HT-29 (cell line): ENCODE measurements around the gene XXYLT1. TPM values are rescaled to one million over a fixed set of nuclear protein-coding genes. Genes with fewer than 3 reads are reported as not detected.
"Not testable (repeated sequence)": the region's sequence is repeated elsewhere in the genome, so short reads cannot be mapped to it uniquely, and the experiment has no call there.

ENCODE experiments used
- DNase-seq: peaks from one replicate; pipeline ENCODE4 v3.0.0-alpha.2; 2015; ENCODE audit warnings: low spot score
- total RNA-seq: library from RNA; depleted of rRNA; stranded (reverse); fragments of >200 nt; shearing (Covaris generic); gene quantifications from 2 replicates; pipeline ENCODE4 v1.2.3, GENCODE V29; 2014

XXYLT1 gene
- total RNA-seq, 1 experiment from 2014 or later, result 23.8 TPM

DNA sequence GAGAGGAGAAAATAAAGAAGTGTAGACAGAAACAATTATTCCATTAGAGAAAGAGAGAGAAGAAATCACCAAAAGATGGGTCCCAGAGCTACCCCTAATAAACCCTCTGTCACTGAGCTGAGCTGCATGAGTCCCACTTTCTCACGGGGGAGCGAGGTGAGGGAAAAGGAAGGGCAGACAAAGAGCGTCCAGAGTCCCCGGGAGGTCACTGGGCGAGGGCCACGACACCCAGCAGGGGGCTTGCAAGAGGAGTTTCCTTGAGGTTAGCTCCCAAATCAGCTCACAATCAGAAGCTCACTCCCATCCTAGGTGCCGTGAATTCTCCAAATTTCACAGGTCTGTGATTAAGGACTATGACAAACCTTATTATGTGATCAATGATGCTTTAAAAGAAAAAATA lies 62.3 kb downstream of the XXYLT1 start:
- no peak for DNase-seq

DNA sequence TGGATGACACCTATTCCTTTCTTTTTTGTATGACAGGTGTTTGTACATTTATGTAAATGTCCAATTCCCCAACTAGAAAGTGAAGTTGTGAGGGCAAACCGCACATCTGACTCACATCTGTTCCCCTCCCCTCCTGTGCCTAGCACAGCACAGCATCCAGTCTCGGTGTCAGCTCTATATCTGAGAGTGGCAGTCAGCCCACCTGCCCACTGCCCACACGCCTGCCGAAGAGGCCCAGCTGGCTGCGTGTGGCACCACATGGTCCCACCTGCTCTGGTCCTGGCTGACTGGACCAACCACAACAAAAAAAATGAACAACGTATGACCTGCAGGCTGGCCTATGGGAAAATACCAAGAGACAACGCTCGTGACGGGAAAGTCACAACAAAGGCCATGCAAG lies 62.8 kb downstream of the XXYLT1 start:
- DNase-seq, result no peak

DNA sequence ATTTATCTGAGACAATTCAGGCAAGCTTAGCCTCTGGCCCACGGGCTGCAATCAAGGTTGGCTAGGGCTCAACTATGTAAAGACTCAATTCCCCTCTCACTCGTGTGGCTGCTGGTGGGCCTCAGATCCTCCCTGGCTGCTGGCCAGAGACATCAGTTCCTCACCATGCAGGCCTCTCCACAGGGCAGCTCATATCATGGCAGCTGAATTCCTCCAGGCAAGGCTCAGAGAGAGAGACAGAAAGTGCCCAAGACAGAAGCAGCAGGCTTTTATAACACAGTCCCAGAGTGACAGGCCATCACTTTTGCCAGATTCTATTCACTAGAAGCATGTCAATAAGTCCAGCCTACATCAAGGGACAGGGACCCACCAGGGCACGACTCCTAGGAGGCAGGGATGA lies 63.2 kb downstream of the XXYLT1 start:
- no peak for DNase-seq

DNA sequence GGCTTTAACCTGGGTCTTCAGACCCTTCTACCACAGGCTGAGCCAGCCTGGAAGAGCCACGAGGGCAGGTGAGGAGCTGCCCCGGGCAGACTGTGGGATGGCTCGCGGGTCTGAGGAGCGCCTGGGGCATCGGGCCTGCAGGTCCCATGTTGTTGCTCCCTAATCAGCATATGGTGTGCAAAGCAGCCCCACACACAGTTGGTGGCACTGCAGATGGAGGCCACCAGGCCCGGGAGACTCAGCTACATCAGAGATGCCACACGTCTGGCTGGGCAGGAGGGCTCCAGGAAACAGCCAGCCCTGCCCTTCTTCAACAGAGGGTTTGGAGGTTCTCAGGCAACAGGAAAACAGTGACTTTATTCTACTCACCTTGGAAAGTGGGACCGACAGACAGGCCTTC lies 63.9 kb downstream of the XXYLT1 start:
- DNase-seq, result no peak

DNA sequence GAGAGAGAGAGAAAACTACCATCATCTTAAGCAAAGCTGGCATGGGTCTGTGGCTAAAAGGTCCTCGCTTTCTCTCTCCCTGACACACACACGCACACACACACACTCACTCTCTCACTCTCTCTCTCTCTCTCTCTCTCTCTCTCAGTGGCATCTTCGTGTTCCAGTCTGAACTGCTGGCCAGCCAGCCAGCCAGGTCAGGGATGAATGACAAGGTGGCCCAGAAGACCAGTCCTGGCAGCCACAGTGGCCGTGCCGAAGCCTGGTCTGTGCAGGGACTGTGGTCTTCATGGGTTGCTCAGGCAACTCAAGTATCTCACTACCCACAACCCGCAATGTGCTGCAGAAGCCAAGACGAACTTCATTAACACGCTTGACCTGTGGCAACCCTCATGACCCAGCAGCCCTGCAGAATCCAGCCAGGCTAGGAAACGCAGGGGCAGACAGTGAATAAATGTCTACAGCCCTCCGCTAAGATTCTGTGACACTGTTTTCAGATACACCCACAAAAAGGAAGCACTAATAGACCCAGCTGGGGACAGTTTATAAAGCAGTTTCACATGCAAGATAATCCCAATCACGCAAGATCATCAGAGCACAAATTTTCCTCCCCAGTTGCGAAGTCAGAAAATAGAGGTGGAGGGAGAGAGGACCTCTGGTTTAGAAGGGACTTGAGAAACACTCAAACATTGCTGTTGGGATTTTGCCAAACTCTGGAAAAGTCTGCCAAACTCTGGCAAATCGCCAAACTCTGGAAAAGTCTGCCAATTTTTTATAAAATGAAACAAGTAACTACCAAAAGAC lies 66.4 kb downstream of the XXYLT1 start:
- no peak for DNase-seq

DNA sequence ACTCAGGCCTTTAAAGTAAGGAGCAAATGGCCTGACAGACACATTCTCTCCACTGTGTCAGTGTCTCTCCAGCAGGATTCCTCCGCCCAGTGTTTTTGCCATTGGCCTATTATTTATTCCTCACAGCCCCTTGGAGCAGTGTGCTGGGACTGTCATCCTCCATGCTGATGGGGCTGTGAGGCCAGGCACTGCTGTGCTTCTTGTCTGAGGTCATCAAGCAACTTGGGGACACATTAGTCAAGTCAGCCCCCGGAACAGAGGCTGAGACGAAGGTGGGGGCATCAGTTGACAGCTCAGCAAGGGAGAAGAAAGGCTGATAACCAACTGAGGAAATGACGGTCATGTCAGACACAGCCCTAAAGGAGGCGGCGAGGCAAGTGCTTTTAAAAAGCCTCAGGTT lies 67.4 kb downstream of the XXYLT1 start:
- no peak for DNase-seq

DNA sequence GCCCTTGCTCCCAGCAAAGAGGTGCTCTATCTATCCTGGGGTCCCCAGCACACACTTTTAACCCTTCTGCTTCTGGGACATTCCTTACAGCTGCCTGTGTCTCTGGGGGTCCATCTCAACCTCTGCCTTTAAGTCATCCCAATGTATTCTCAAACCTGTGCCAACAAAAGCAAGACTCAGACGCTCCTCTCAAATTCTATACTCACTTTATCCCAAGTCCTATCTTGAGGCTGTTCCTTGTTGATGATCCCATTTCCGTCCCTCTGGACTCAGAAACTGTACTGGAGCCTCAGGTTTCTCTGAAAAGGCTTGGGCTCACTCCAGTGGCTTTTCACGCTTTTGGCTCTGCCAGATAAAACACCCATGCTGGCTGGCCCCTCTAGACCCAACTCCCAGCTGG lies 69.7 kb downstream of the XXYLT1 start:
- no peak for DNase-seq

DNA sequence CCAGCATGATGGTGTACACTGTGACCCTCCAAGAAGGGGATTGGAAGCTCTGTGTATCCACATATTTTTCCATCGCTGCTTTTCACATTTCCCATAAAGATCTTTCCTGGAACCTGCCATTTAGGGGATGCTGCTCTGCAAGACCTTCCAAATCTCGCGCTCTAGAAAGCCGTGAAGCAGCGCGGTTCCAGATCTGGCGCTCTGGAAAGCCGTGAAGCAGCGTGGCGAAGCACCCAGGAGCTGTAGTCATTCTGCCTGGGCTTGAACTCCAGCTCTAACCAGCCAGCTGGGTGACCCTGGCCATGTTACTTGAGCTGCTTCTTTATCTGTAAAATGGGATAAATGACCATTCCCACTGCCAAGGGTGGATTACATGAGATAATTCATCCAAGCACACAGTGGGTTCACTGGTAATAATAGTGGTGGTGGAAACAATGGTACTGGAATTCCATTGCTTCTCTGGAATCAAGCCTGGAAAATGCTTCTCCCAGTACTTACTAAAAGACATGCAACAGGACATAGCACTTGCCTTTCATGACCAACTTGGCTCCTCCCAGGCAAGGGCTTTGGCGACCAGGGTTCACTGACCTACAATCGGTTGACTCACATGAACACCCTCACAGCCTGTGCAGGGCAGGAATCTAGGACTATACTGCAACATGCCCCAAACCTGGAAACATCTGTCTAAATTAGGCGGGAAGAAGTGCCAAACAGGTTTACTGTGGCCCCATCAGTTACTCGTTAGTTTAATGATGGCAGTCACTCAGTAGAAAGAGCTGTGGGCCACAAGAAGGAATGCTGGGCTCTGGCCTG lies 70.7 kb downstream of the XXYLT1 start:
- DNase-seq, result no peak

DNA sequence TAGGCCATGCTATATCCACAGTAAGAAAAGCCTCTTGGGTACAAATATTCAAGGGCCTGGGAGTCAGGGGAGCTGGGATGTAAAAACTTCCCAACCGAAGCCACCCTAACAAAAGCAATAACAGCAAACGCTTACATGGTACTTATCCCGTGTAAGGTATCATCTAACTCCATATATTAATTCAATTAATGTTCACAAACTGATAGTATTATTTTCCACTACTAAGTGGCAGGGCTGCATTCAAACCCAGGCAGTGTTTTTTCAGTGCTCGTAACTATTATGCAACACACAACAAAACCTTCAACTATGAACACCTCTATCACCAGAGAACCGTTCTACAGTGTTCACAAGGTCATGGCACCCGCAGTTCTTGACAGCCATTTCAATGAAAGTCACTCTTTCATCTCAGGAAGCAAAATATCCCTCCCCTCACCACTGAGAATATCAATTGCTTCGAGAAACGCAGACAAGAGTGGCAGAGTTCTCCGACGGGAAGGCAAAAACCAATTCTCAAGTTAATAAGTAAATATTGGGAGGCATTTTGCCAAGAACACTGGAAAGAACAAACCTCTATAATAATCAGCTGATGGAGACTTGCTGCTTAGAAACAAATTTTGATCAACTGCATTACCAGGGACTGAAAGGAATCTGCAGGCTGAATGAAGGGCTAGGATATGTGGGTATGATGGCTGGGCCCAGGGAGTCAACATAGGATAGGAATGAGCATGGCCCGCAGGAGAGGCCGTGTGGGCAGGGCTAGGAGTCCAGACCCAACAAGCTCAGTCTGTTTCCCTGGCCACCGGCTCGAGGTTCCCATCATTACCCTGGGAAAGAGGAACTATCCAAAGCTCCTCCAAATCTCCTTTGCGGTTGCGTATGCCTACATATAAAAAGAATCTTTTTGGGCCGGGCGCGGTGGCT lies 72.3 kb downstream of the XXYLT1 start:
- DNase-seq, result no peak

DNA sequence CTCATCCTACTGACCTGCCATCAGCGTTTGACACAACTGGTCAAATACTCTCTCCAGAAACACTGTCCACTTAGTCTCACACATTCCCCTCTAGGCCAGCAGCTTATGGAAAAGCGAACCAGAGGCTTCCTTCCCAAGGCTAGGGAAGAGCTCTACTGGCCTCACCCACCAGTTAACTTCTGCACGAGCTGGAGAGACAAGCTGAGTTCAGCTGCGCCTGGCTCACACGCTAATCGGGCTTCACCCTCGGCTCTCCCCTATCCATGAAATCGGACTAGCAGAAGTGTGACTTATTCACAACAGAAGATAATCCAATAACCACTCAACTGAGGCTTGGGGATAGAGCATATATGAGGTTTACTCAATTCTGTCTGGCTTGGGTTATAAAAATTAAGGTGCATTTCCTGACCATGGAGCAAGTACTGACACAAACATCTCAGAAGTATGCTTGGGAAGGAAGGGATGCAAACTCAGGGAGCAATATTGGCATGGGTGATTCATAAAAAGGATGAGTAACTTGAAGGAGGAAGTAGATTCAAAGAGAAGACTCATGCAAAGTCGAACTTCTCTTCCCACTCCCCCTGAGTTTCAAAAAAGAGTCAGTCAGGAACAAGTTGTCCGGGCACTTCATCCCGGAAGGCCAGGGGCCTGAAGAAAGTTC lies 73.1 kb downstream of the XXYLT1 start:
- no peak for DNase-seq

DNA sequence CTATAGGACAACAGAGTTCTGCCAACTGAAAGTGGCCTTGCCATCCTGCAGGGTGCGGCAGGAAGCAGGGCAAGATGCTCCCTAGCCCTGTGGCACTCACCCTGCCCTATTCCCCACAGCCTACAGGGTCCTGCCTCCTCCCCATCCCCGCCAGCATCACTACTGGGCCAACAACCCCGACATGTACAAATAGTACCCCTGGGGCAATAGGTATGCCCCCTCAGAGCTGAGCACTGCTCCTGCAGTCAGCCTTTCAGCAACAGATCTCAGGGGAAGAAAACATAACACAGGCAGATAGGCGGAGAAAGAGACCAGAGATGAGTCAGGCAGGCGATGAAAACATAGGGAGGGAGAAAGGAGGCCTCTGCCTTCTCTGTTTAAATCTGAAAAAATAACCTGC lies 74.7 kb downstream of the XXYLT1 start:
- DNase-seq, result no peak

DNA sequence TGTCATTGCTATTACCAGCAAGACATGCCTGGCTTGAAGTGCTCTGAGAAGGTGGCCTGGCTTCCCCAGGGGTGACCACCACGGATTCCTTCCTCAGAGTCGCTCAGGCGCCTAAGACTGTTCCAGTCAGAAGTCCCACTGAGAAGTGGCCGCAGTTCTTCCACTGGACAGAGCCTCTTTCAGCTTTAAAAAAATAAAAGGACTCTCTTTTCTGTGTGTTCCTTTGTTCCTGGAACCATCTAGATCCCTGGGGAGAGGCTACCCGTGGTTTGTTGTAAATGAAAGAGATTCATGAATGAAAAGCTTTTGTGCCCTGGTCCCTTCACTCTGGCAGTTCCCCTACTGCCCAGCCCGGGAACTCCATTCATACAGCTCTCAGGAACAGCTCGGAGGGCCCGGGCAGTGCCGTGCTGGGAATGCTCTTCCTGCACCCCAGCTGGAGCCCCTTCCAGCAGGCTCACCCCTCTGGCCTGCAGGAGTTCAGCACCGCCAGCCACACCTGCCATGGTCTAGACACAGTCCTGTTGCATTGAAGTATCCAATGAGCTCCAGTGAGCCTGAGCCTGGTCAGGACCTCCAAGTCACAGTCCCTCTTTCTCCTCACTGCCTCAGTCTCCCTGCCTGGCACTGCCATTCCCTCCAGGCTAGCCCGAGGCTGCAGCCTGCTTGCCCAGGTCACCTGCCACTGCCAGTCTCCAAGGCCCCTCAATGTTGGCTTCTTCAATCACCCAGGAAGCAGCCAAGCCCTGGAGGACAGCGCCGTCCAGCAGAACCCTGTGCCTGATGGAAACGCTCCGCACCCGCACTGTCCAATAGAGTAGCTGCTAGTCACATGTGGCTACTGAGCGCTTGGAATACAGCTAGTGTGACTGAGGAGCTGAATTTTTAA lies 75.4 kb downstream of the XXYLT1 start:
- DNase-seq, result no peak

DNA sequence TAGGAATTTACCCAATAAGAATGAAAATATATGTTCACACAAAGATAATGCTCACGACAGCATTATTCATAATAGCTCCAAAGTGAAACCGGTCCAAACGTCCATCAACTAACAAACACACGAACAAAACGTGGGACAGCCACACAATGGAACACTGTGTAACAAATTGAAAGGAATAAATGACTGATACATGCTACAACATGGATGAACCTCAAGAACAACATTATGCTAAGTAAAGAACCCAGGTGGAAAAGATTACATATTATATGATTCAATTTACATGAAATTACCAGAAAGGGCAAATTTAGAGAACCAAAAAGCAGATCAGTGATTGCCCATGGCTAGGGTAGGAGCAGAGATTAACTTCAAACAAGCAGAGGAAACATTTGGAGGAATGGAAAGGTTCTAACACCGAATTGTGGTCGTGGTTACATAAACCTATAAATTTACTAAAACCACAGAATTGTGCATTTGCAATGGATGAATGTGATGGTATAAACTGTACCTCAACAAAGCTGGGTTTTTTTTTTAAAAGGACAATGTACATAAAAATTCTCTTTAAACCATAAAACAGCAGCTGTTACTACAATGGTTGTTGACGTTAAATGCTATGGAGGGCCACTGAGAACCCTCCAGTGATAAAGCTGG lies 76.3 kb downstream of the XXYLT1 start:
- DNase-seq, result no peak

DNA sequence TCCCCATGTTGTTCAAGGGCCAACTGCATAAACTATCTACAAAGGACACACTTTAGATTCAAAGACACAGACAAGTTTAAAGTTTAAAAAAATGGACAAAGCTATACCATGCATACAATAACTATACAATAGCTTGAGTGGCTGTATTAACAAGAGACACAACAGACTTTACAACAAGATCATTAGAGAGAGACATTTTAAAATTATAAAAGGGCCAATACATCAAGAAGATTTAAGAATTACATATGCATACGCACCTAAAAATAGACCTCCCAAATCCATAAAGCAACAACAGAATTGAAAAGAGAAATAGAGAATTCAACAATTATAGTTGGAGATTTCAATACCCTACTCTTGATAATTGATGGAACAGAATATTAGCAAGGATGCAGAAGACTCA lies 79.4 kb downstream of the XXYLT1 start:
- DNase-seq, result no peak

DNA sequence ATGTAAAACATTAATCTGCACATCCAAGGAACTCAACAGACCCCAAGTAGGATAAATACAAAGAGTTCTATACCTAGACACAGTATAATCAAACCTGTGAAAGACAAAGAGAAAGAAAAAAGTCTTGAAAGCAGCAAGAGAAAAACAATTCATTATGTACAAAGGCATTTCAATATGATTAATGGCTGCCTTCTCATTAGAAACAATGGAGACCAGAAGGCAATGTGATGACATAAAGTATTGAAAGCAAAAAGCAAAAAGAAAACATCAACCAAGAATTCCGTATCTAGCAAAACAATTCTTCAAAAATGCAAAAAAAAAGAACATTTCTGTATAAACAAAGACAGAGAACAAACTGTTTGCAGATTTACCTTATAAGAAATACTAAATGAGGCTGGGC lies 81.1 kb downstream of the XXYLT1 start:
- DNase-seq, result no peak

DNA sequence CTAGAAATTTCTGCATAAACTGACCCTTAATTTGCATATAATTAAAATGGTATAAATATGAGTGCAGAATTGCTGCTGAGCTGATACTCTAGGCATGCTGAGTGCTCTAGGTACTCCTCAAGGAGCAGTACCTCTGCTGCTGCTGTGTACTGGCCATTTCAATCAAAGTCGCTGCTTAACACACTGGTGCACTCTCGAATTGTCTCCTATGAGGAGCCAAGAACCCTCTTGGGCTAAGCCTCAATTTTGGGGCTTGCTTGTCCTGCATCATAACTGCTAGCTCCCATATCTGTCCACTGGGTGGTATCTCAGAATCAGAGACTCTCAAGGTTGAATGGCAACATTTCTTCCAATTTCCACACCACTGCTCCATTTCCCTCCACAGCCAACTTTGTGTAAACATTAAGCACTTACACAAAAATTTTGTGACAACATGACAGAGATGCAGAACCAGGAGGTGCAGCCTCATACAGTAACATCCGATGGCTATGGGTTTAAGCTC lies 82.5 kb downstream of the XXYLT1 start:
- DNase-seq, result no peak

DNA sequence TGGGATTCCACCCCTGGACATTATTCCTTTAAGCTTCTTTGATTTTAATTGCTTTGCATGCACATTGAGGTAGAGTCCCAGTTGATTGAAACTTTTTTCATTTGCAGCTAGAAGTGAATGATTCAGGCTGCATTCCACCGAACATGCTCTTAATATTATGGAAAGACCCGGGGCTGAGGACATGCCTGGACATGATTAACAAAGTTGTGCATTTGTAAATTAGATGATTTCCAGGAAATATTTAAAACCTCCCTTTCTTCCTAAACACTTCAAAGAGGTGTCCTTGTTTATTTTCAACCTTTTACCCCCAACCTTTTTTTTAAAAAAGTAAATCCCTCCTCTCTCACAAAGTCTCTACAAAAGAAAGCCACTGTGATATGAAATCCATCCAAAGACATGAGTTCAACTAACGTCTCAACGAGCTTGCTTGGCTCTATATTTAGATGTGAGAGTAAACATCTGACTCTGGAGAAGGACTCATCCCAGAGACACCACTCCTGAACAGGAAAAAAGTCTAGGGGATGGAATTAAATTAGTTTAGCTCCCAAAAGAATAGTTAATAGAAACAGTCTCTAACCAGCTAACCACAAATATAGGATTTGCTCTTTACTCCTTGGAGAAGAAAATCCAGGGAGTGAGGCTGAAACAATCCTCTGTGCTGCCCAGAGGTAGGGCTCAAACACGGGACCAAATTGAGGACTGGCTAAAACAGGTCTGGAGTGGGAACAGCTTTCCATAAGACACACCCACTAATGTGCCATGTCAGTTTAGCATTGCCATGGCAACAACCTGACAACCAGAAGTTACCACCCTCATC lies 83.1 kb downstream of the XXYLT1 start:
- DNase-seq, result no peak

DNA sequence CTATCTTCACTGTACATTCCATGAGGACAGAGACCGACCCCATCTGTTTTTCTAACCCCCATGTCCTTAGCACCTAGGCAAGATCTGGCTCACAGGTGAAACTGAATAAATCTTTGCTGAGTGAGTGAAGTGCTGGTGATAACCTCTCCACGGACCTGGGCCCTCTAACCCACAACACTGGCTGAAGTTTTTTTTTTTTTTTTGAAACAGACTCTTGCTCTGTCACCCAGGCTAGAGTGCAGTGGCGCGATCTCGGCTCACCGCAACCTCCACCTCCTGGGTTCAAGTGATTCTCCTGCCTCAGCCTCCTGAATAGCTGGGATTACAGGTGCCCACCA lies 84.3 kb downstream of the XXYLT1 start:
- not testable (repeated sequence) for DNase-seq
